ENCODE data around the gene SYT15B.
"Not testable (repeated sequence)": the region's sequence is repeated elsewhere in the genome, so short reads cannot be mapped to it uniquely, and the experiment has no call there.

SYT15B gene

GRCh38 chr10:47763554-47764175 is at the start of gene SYT15B:
TSS of gene SYT15B (minus strand) at chr10:47763592. CDS start at chr10:47762640, 952 bp downstream.
- DNase-seq, result not testable (repeated sequence)

GRCh38 chr10:47779590-47779989 is 16.2 kb upstream of the SYT15B start:
- not testable (repeated sequence) for DNase-seq

- peak; percentile 30 for DNase-seq
These were observed 12.2 kb upstream of the SYT15B start for GRCh38 chr10:47775361-47776231.

DNA sequence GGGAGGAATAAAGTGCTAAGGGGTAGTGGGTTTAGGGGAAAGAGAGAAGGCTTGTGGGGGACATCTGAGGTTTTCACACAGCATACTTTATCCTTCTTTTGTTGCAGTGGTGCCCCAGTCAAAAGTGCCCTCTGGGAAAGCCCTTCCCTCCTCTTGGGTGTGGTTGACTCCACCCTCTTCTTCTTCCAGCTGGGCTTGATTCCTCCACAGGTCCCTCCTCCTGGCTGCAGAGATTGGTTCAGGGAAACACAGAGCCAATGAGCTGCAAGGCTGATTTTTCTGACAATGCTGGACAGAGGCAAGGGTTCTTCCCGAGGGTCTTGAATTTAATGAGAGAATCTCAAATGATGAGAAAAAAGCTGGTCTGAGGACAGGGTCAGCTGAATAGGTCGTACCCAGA is 7.4 kb upstream of the SYT15B start:
- not testable (repeated sequence) for DNase-seq

DNA sequence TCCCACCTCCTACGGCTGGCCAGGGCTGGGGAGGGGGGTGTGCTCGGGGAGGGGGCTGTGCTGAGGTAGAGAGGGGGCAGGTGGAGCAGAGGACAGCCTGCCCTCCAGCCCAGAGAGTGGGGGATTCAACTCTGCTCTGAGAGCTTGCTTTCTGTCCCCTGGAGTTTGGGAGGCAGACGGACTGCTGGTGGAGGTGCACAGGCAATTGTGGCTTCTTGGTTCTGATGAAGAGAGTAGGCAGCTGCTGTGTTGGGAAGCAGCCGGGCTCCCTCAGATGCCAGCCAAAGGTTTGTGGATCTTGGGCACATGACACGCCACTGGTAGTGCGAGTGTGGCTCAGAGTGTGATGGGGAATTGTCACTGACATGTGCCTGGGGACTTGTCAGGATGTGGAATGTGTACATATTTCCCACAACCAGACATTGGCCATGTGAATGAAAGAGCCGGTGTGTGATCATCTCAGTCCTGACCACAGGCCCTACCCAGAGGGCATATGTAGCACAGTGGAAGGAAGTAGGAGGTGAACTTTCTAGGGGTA is 5.3 kb upstream of the SYT15B start:
- DNase-seq, result peak; percentile 10

GRCh38 chr10:47768085-47768484 is 4.7 kb upstream of the SYT15B start:
- DNase-seq, result peak; percentile 59

- DNase-seq, result not testable (repeated sequence)
These were observed 3.8 kb upstream of the SYT15B start for GRCh38 chr10:47767236-47767635.

DNA sequence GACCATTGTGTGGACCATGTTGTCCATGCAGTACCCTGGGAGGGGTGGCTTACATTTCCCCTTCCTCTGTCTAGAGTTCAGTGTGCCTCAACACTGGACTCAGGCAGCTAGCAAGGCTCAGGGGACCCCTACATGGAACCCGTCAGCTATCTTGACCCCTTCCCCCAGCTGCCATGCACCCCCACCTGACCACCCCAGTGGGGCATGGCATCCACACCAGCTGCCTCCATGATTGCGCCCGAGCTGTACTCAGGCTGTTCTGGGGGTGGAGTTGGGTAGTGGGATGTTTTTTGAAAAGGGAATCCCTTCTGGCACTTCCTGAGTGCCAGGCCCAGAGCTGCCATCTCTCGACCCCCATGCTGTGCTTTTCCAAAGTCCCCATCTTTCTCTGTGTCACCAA is 1.8 kb upstream of the SYT15B start:
- not testable (repeated sequence) for DNase-seq

DNA sequence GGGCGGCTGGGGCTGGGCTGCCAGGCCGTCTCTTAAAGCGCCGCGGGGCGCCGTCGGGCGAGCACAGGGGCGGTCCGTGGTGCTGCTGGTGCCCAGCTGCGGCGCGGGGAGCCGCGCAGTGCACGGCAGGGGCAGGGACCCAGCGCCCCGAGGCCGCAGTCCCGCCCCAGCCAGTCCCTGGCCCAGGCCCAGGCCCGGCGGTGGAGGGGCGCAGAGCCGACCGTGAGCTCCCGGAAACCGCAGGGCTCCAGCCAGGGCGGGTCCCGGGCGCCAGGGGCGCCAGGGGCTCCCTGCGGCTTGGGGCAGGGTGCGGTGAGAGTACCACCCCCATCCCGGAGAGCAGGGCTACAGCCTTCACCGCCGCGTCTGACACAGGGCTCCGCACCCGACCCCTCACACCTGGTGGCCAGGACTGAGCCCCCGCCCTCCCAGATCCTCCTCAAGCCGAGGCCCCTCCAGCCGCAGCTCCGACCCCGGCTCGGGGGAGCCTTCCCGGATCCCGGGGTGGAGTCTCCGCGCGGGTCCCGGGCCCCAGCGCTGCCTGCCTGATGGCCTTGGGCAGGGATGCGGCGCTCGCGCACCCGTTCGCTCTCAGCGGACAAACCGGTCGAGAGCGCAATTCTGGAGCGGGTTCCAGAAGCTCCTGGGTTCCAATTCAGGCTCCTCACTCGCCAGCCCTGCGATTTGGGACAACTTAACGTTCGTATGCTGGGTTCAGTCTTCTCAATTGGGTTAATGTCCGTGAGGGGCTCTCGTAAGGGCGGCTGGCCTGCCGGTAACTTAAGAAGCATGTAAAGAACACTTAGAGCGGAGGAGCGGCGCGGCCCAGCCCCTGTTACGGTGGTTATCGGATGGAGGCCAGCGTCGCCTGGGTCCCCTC is 478 bp downstream of the SYT15B start:
- DNase-seq, result peak; percentile 26

DNA sequence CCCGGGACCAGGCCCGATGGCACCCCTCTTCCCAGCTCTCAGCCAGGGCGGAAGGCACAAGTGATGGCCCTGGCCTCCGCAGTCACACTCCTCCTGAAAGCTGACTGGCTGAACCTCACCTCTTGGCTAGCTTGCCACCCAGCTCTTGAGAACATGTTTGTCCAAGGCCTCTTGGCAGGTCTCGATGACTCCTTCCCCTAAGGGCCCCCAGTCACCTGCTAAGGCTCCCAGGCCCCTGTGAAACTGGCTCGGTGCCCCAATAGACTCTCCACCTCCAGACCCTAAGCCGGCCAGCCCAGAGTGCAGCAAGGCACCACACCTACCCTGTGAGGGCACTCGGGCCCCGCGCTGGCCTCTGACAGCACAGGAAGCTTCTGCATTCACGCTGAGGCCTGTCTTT is 4.5 kb downstream of the SYT15B start:
- not testable (repeated sequence) for DNase-seq

GRCh38 chr10:47756169-47756568 is 7.2 kb downstream of the SYT15B start:
- DNase-seq, result not testable (repeated sequence)

DNA sequence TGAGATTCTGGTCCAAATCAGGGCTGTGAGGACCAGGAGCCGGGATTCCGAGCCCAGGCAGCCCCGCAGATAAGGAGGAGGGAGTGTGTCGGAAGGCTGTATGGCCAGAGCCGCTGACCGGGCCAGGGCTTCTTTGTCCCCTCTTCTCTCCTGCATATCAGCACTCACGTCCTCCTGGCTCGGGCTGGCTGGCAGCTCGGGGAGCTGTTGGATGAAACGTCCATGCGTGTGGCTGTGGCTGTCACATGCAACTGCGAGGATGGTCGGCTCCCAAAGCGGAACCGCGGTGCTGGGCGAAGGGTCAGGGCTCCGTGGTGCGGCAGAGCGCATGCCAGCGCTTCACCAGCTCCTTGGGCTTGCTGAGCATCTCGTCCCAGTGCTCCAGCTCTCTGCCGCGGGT is 9.5 kb downstream of the SYT15B start:
- not testable (repeated sequence) for DNase-seq

DNA sequence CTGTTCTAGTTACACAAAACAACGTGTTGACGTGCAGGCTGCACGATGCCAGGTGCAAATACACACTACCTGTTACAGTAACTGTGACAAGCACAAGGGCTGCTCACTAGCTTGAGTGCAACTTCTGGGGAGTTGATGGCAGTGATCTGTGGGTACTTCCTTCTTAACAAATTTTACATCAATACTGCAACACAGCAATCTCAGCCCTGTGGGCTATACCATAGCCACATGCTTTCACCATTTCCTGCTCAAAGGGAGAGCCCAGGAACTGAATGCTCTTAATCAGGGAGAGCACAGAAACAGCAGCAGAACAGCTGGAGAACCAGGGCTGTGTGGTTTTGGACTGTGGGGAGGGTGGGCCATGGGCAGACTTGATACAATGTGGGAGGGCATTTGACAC is 10.2 kb downstream of the SYT15B start:
- not testable (repeated sequence) for DNase-seq

DNA sequence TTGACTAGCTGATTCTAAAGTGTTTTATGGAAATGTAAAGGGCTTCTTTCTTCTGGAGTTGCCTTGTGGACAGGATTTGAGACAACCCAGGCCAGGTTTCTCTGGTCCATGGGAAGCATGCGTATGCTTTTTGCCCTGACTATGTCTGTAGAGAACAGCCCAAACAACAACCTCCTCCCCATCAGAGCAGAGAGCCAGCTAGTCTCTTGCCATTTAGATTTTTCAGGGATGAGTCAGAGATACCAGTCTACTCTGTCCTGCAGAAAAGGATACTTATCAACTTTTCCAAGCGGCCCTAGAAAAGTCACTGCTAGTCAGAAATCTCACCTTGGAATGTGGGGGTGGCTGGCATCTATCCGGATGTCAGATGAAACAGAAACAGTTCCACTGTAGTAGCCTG is 11.6 kb downstream of the SYT15B start:
- DNase-seq, result not testable (repeated sequence)

- DNase-seq, result not testable (repeated sequence)
These were observed 13.0 kb downstream of the SYT15B start for GRCh38 chr10:47750360-47750759.

DNA sequence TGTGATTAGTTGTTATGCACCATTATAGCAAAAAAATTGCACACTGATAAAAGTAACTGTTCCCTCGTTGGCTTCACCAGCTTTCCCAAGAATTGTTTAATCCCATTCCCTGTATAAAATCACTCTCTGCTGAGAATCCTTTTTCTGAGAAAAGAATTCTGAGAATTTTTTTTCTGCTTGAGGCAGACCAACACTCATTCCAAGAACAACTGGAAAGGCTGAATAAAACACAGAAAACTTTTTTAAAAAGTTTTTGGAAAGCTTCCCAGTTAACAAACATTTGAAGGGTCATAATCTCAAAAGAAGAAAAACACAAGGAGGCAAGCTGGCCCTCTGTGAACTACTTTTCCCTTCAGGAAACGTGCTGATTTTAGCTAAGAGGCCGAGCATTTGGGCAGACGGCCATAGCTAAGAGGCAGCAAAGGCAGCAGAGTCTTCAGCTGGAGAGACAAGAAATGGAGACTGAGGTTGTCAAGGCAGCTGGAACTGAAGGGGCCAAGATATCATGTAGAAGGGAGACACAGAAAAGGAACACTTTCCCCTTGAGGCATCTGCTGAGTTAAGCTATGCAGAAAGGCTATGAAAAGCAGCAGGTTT is 16.5 kb downstream of the SYT15B start:
- DNase-seq, result not testable (repeated sequence)

GRCh38 chr10:47744881-47745280 is 18.5 kb downstream of the SYT15B start:
- not testable (repeated sequence) for DNase-seq

- DNase-seq, result peak; percentile 43
These were observed 19.5 kb downstream of the SYT15B start for GRCh38 chr10:47743611-47744550.

DNA sequence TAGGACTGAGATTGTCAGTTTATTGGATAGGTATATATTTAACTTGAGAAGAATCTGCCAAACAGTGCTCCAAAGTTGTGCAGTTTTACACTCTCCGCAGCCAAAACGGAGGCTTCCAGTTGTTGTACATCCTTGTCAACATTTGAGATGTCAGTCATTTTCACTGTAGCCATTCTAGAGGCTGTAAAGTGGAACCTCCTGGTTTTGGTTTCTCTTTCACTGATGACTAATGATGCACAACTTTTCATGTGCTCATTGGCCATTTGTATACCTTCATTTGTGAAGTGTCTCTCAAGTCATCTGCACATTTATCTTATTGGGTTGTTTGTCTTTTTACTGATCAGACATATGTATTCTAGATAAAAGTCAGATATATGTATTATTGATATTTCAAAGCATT is 22.5 kb downstream of the SYT15B start:
- DNase-seq, result not testable (repeated sequence)

- not testable (repeated sequence) for DNase-seq
These were observed 32.5 kb downstream of the SYT15B start for GRCh38 chr10:47730911-47731310.

DNA sequence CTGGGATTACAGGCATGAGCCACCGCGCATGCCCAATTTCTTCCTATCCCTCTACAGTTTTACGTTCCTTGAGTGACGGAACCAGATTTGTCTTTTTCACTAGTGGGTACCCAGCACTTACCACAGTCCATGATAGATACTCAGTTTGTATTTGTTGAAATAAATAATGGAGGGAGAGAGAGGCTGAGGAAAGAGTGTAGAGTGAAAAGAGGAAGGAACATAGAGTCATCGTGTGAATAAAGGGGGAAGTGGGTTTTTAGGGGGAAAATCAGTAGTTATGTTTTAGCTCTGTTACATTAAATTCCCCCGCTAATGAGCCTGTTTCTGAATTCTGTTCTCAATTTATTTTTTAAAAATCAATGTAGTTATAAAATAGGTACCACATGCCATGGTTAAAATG is 37.7 kb downstream of the SYT15B start:
- DNase-seq, result not testable (repeated sequence)

All from retina (tissue), 1 donor.